Measurements from ENCODE around the gene TSPAN9.

DNA sequence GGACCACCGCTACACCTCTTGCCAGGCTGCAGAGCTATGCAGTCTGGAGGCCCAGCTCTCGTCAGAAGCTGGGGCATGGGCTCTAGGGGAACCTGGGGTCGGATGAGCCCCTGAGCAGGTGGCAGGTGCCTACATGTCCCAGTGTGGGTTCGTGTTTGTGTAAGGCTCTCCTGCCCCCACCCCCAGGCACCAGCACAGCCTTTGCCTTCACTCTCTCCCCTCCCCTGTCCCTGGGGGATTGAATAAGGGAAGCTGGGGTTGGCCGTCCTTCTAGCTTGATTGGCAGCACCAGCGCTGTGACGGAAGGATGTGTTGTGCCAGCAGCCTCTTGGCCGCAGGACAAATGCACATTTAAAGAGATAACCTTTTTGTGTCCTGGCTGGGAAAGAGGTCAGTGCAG is 34.8 kb upstream of the TSPAN9 start:
- TF ChIP-seq, protein P1, sequence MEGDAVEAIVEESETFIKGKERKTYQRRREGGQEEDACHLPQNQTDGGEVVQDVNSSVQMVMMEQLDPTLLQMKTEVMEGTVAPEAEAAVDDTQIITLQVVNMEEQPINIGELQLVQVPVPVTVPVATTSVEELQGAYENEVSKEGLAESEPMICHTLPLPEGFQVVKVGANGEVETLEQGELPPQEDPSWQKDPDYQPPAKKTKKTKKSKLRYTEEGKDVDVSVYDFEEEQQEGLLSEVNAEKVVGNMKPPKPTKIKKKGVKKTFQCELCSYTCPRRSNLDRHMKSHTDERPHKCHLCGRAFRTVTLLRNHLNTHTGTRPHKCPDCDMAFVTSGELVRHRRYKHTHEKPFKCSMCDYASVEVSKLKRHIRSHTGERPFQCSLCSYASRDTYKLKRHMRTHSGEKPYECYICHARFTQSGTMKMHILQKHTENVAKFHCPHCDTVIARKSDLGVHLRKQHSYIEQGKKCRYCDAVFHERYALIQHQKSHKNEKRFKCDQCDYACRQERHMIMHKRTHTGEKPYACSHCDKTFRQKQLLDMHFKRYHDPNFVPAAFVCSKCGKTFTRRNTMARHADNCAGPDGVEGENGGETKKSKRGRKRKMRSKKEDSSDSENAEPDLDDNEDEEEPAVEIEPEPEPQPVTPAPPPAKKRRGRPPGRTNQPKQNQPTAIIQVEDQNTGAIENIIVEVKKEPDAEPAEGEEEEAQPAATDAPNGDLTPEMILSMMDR (IDR thresholded peaks at IDR 0.05; ENCODE audit: insufficient read depth, low read depth, low read length): no peak
- no peak for TF ChIP-seq EZH2 (IDR thresholded peaks at IDR 0.05; ENCODE audit: insufficient read depth, low read length)
